CD4-positive, alpha-beta T cell treated with Interleukin-1 beta for 1 hour (primary cell): ENCODE measurements around the gene CDK9.
A peak's percentile ranks its signal among the peaks of the same experiment; 100 is the strongest.
"Not testable (repeated sequence)": the region's sequence is repeated elsewhere in the genome, so short reads cannot be mapped to it uniquely, and the experiment has no call there.

Experiments used
- DNase-seq, 2 donors: peaks; one replicate each; pipeline ENCODE4 v3.0.0-alpha.2; 2020 to 2022

CDK9 gene

GRCh38 chr9:127828262-127829031 is 42.6 kb downstream of the CDK9 start:
- DNase-seq, result peak in 1 of 2 donors; percentile 19

GRCh38 chr9:127829205-127829906 is 43.5 kb downstream of the CDK9 start:
- DNase-seq, result no peak

GRCh38 chr9:127832248-127832647 is 46.4 kb downstream of the CDK9 start:
- DNase-seq, result no peak

- no peak for DNase-seq
These were observed 47.7 kb downstream of the CDK9 start for GRCh38 chr9:127833555-127833954.

GRCh38 chr9:127835991-127836516 is 50.2 kb downstream of the CDK9 start:
- peak in 1 of 2 donors; percentile 68 for DNase-seq

GRCh38 chr9:127836561-127836960 is 50.7 kb downstream of the CDK9 start:
- DNase-seq, result not testable (repeated sequence)

GRCh38 chr9:127837346-127837745 is 51.5 kb downstream of the CDK9 start:
- DNase-seq, result no peak

GRCh38 chr9:127838375-127839078 is 52.7 kb downstream of the CDK9 start:
- DNase-seq, result peak in 1 of 2 donors; percentile 68
